H1 (cell line): ENCODE data around the gene APOL2.

Experiments used
- BRCA1 ChIP-seq: IDR thresholded peaks from 2 replicates; pipeline ENCODE4 v1.6.1; 2012; ENCODE audit warnings: low read depth, low read length, improper control_type of control experiment
- CHD2 ChIP-seq: IDR thresholded peaks from 2 replicates; pipeline ENCODE4 v1.6.1; 2012; ENCODE audit warnings: low read length, improper control_type of control experiment
- POLR2A ChIP-seq, 2 experiments: IDR thresholded peaks; 1 replicate in 1 of 2; 2 replicates in 1 of 2; pipeline ENCODE4 v1.6.1; 2011; ENCODE audit warnings: low read depth in 2 of 2, low read length in 2 of 2, mild to moderate bottlenecking in 2 of 2; ENCODE audit errors: control extremely low read depth in 1 of 2
- TAF1 ChIP-seq: IDR thresholded peaks from 2 replicates; pipeline ENCODE4 v1.6.1; 2011; ENCODE audit warnings: mild to moderate bottlenecking, low read depth, low read length
- YY1 ChIP-seq: IDR thresholded peaks from 2 replicates; pipeline ENCODE4 v1.6.1; 2011; ENCODE audit warnings: low read depth, mild to moderate bottlenecking, low read length
- TF ChIP-seq, protein P1 (sequence below), 3 experiments: IDR thresholded peaks; 1 replicate in 2 of 3; 2 replicates in 1 of 3; pipeline versions ENCODE4 v1.5.1 to v1.6.1; 2011; ENCODE audit warnings: low read length in 3 of 3, mild to moderate bottlenecking in 3 of 3, inconsistent platforms in 2 of 3, low read depth in 1 of 3, moderate library complexity in 1 of 3; ENCODE audit not compliant: insufficient read depth in 1 of 3; ENCODE audit errors: control extremely low read depth in 1 of 3

DNA sequence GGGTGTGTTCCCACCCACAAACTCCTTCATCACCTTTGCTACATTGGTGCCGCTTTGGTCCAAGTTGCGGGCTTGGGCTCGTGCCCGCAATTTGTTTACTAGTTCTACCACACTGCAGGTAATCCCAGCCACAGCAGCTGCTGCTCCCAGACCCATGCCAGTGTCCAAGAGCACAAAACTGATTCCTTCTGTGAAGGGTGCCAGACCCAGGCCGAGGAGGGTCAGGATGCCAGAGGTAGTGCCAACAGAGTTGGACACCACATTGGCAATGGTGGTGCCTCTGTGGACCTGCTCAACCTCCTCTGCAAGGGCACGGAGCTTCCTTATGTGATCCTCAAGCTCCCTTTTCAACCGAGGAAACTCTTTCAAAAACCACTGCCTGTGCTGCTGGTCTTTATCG, 11.5 kb downstream of the APOL2 start:
- TF ChIP-seq YY1 (no peak), POLR2A (IDR thresholded peaks at IDR 0.05; ENCODE audit: control extremely low read depth in 1 of 2, low read depth in 2 of 2, low read length in 2 of 2) (no peak), CHD2 (no peak), TAF1 (no peak), BRCA1 (no peak)
- TF ChIP-seq, protein P1, sequence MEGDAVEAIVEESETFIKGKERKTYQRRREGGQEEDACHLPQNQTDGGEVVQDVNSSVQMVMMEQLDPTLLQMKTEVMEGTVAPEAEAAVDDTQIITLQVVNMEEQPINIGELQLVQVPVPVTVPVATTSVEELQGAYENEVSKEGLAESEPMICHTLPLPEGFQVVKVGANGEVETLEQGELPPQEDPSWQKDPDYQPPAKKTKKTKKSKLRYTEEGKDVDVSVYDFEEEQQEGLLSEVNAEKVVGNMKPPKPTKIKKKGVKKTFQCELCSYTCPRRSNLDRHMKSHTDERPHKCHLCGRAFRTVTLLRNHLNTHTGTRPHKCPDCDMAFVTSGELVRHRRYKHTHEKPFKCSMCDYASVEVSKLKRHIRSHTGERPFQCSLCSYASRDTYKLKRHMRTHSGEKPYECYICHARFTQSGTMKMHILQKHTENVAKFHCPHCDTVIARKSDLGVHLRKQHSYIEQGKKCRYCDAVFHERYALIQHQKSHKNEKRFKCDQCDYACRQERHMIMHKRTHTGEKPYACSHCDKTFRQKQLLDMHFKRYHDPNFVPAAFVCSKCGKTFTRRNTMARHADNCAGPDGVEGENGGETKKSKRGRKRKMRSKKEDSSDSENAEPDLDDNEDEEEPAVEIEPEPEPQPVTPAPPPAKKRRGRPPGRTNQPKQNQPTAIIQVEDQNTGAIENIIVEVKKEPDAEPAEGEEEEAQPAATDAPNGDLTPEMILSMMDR (IDR thresholded peaks at IDR 0.05; ENCODE audit: control extremely low read depth in 1 of 3, insufficient read depth in 1 of 3, low read depth in 1 of 3, low read length in 3 of 3), result no peak
